HCT116 (cell line): ENCODE data around the gene MEOX1.

ENCODE experiments used
- TF ChIP-seq, protein P1 (sequence below), 3 experiments: fragments of 200-600 bp in 1 of 3; sonication (generic) in 1 of 3; IDR thresholded peaks in 2 of 3; conservative IDR thresholded peaks in 1 of 3; 2 replicates each; pipeline ENCODE4 v1.5.1; 2012 to 2017; ENCODE audit warnings: low read depth in 2 of 3, low read length in 2 of 3, antibody characterized with exemption in 1 of 3, borderline replicate concordance in 1 of 3, control low read depth in 1 of 3, mild to moderate bottlenecking in 1 of 3, mixed read lengths in 1 of 3, mixed run types in 1 of 3, moderate library complexity in 1 of 3; ENCODE audit not compliant: insufficient read depth in 1 of 3
- TF ChIP-seq, protein P2 (sequence below): IDR thresholded peaks from 2 replicates; pipeline ENCODE4 v1.6.1; 2012; ENCODE audit warnings: low read depth

DNA sequence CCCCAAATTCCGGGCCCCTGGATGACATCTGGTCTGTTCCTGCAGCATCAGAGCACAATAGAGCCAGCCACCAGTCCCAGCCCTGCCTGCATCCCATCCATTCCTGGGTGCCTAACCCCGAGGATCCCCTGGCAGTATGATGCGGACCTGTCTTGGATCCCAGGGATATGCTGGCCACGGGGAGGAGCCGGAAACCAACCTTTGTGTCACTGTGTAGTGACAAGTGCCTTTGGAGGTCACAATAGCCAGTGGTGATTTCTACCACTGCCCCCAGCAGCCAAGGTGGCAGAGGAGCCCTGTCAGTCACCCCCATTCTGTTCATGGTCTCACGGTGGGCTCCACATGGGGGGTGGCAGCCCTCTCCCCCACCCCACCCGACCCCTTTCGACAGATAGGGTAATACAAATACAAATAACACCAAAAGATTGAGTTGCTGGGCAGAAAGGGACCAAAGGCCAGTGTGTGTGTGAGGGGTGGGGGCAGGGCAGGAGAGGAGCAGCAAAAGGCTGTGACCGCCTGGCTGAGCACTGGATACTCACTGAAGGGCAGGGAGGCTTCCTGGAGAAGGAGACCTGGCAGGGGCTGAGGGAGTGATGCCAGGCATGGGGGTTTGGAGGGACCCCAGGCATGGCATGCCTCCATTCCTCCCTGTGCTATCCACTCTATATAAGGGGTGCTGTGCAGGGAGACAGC, 29.0 kb upstream of the MEOX1 start:
- TF ChIP-seq, protein P1, sequence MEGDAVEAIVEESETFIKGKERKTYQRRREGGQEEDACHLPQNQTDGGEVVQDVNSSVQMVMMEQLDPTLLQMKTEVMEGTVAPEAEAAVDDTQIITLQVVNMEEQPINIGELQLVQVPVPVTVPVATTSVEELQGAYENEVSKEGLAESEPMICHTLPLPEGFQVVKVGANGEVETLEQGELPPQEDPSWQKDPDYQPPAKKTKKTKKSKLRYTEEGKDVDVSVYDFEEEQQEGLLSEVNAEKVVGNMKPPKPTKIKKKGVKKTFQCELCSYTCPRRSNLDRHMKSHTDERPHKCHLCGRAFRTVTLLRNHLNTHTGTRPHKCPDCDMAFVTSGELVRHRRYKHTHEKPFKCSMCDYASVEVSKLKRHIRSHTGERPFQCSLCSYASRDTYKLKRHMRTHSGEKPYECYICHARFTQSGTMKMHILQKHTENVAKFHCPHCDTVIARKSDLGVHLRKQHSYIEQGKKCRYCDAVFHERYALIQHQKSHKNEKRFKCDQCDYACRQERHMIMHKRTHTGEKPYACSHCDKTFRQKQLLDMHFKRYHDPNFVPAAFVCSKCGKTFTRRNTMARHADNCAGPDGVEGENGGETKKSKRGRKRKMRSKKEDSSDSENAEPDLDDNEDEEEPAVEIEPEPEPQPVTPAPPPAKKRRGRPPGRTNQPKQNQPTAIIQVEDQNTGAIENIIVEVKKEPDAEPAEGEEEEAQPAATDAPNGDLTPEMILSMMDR (IDR thresholded peaks at IDR 0.05 in 2 of 3, conservative IDR thresholded peaks at IDR 0.05 in 1 of 3; ENCODE audit: borderline replicate concordance in 1 of 3, insufficient read depth in 1 of 3, low read depth in 2 of 3, low read length in 2 of 3), result no peak
- TF ChIP-seq, protein P2, sequence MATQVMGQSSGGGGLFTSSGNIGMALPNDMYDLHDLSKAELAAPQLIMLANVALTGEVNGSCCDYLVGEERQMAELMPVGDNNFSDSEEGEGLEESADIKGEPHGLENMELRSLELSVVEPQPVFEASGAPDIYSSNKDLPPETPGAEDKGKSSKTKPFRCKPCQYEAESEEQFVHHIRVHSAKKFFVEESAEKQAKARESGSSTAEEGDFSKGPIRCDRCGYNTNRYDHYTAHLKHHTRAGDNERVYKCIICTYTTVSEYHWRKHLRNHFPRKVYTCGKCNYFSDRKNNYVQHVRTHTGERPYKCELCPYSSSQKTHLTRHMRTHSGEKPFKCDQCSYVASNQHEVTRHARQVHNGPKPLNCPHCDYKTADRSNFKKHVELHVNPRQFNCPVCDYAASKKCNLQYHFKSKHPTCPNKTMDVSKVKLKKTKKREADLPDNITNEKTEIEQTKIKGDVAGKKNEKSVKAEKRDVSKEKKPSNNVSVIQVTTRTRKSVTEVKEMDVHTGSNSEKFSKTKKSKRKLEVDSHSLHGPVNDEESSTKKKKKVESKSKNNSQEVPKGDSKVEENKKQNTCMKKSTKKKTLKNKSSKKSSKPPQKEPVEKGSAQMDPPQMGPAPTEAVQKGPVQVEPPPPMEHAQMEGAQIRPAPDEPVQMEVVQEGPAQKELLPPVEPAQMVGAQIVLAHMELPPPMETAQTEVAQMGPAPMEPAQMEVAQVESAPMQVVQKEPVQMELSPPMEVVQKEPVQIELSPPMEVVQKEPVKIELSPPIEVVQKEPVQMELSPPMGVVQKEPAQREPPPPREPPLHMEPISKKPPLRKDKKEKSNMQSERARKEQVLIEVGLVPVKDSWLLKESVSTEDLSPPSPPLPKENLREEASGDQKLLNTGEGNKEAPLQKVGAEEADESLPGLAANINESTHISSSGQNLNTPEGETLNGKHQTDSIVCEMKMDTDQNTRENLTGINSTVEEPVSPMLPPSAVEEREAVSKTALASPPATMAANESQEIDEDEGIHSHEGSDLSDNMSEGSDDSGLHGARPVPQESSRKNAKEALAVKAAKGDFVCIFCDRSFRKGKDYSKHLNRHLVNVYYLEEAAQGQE, result no peak
